SK-N-SH treated with all-trans-retinoic acid at 6 μM for 48 hours (cell line): ENCODE measurements around the gene ZBTB16.

ENCODE experiments used
- ATAC-seq: fragments of 200-7000 bp; cut with Tn5 transposase; 3 replicates; pipeline ENCODE4 v1.9.1; 2020; ENCODE audit warnings: mild to moderate bottlenecking, moderate library complexity
- BACH2 ChIP-seq: fragments of 250-450 bp; sonication (Bioruptor Pico); IDR thresholded peaks from 2 replicates; pipeline ENCODE4 v1.9.0; 2021; ENCODE audit warnings: mild to moderate bottlenecking, borderline replicate concordance
- CSDC2 ChIP-seq: fragments of 250-450 bp; sonication (Bioruptor Pico); IDR thresholded peaks from 2 replicates; pipeline ENCODE4 v1.5.0; 2020; ENCODE audit warnings: mild to moderate bottlenecking, moderate library complexity
- ESRRG ChIP-seq: fragments of 250-450 bp; sonication (Bioruptor Pico); IDR thresholded peaks from 2 replicates; pipeline ENCODE4 v1.6.1; 2021; ENCODE audit warnings: mild to moderate bottlenecking
- GLIS3 ChIP-seq: fragments of 250-450 bp; sonication (Bioruptor Pico); IDR thresholded peaks from 2 replicates; pipeline ENCODE4 v1.5.0; 2020; ENCODE audit warnings: mild to moderate bottlenecking, moderate library complexity
- ISL1 ChIP-seq: fragments of 250-450 bp; sonication (Bioruptor Pico); IDR thresholded peaks from 2 replicates; pipeline ENCODE4 v2.1.2; 2022; ENCODE audit warnings: mild to moderate bottlenecking, moderate library complexity
- OSR1 ChIP-seq: fragments of 250-450 bp; sonication (Bioruptor Pico); IDR thresholded peaks from 2 replicates; pipeline ENCODE4 v1.8.0; 2022; ENCODE audit warnings: moderate library complexity, mild to moderate bottlenecking, inconsistent platforms
- POU6F1 ChIP-seq: fragments of 250-450 bp; sonication (Bioruptor Pico); IDR thresholded peaks from 2 replicates; pipeline ENCODE4 v1.8.0; 2021; ENCODE audit warnings: low read depth, mild to moderate bottlenecking, moderate library complexity, borderline replicate concordance
- PPARA ChIP-seq: fragments of 250-450 bp; sonication (Bioruptor Pico); IDR thresholded peaks from 2 replicates; pipeline ENCODE4 v1.5.0; 2020; ENCODE audit warnings: mild to moderate bottlenecking, borderline replicate concordance
- TCF4 ChIP-seq: fragments of 250-450 bp; sonication (Bioruptor Pico); IDR thresholded peaks from 2 replicates; pipeline ENCODE4 v1.8.0; 2021; ENCODE audit warnings: mild to moderate bottlenecking, moderate library complexity, borderline replicate concordance
- ZC3H10 ChIP-seq: fragments of 250-450 bp; sonication (Bioruptor Pico); IDR thresholded peaks from 2 replicates; pipeline ENCODE4 v1.5.1; 2021; ENCODE audit warnings: mild to moderate bottlenecking, moderate library complexity
- ZFP3 ChIP-seq: fragments of 250-450 bp; sonication (Bioruptor Pico); IDR thresholded peaks from 2 replicates; pipeline ENCODE4 v1.5.0; 2020; ENCODE audit warnings: mild to moderate bottlenecking, moderate library complexity
- ZFP30 ChIP-seq: fragments of 450-650 bp; formaldehyde crosslinking; IDR thresholded peaks from 2 replicates; pipeline ENCODE4 v1.5.0; 2022; ENCODE audit warnings: mild to moderate bottlenecking, moderate library complexity
- ZNF565 ChIP-seq: fragments of 450-650 bp; formaldehyde crosslinking; conservative IDR thresholded peaks from 2 replicates; pipeline ENCODE4 v1.5.0; 2020; ENCODE audit warnings: low read depth, mild to moderate bottlenecking, moderate library complexity
- ZNF8 ChIP-seq: fragments of 450-650 bp; formaldehyde crosslinking; IDR thresholded peaks from 2 replicates; pipeline ENCODE4 v1.5.0; 2020; ENCODE audit warnings: mild to moderate bottlenecking, moderate library complexity
- TF ChIP-seq, protein P1 (sequence below): fragments of 250-450 bp; sonication (Bioruptor Pico); IDR thresholded peaks from 2 replicates; pipeline ENCODE4 v1.8.0; 2020; ENCODE audit warnings: mild to moderate bottlenecking, moderate library complexity, borderline replicate concordance
- TF ChIP-seq, protein P2 (sequence below): fragments of 250-450 bp; sonication (Bioruptor Pico); IDR thresholded peaks from 2 replicates; pipeline ENCODE4 v1.5.1; 2021; ENCODE audit warnings: mild to moderate bottlenecking, moderate library complexity
- TF ChIP-seq, protein P3 (sequence below): fragments of 250-450 bp; sonication (Bioruptor Pico); IDR thresholded peaks from 2 replicates; pipeline ENCODE4 v1.5.0; 2020; ENCODE audit warnings: mild to moderate bottlenecking, moderate library complexity
- TF ChIP-seq, protein P4 (sequence below): fragments of 250-450 bp; sonication (Bioruptor Pico); IDR thresholded peaks from 2 replicates; pipeline ENCODE4 v1.5.1; 2020; ENCODE audit warnings: low read depth, mild to moderate bottlenecking, moderate library complexity

The ZBTB16 gene

DNA sequence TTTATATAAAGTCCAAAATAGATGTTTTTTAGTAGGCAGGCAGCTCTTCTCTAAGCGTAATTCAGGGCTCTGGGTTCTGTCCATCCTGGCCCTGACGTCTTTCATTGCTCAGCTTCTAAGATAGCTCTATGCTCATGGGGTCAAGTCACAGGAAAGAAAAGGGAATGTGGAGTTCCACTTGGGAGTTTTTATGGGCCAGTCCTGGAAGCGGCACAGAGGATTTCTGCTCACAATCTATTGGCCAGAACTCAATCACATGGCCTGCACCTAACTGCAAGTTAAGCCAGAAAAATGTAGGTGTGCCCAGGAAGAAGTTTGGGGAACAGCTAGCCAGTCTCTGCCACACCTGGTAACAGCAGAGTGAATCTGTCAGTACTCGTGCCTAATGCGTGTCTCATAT is 7.4 kb upstream of the ZBTB16 start (continued):
- TF ChIP-seq POU6F1 (CRISPR knock-in tag) (no peak), ZNF565 (CRISPR knock-in tag) (no peak), CSDC2 (CRISPR knock-in tag) (no peak), ZFP3 (CRISPR knock-in tag) (no peak)

DNA sequence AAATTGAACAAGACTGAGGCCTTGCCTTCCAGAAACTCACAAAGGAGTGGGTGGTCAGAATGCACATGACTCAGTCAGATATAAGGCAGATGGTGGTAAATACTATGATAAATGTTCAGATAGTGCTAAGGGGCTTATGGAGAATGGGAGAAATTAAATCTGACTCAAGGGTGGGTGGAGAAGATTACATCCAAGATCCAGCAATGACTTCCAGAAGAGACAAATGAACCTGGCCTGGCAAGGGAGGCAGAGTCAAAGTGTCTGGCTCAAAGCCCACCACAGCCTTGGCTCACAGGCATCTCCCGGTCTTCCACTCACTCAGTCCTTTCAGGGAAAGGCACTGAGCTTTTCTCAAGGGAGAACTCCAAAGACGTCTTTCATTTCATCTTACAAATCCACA is 6.1 kb upstream of the ZBTB16 start:
- TF ChIP-seq ISL1 (CRISPR knock-in tag), result peak; percentile 12; the same call in 1 of the 2 replicates
- TF ChIP-seq PPARA (CRISPR knock-in tag), result no peak
- no peak for ATAC-seq

GRCh38 chr11:114054806-114055205 is 4.7 kb upstream of the ZBTB16 start:
- TF ChIP-seq BACH2, result no peak
- TF ChIP-seq, protein P1, sequence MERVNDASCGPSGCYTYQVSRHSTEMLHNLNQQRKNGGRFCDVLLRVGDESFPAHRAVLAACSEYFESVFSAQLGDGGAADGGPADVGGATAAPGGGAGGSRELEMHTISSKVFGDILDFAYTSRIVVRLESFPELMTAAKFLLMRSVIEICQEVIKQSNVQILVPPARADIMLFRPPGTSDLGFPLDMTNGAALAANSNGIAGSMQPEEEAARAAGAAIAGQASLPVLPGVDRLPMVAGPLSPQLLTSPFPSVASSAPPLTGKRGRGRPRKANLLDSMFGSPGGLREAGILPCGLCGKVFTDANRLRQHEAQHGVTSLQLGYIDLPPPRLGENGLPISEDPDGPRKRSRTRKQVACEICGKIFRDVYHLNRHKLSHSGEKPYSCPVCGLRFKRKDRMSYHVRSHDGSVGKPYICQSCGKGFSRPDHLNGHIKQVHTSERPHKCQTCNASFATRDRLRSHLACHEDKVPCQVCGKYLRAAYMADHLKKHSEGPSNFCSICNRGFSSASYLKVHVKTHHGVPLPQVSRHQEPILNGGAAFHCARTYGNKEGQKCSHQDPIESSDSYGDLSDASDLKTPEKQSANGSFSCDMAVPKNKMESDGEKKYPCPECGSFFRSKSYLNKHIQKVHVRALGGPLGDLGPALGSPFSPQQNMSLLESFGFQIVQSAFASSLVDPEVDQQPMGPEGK (CRISPR knock-in tag), result no peak
- TF ChIP-seq ZFP30 (CRISPR knock-in tag), result no peak
- TF ChIP-seq OSR1 (CRISPR knock-in tag), result no peak
- TF ChIP-seq ZNF565 (CRISPR knock-in tag), result no peak
- no peak for TF ChIP-seq ZC3H10 (CRISPR knock-in tag)
- no peak for TF ChIP-seq ISL1 (CRISPR knock-in tag)
- TF ChIP-seq, protein P2, sequence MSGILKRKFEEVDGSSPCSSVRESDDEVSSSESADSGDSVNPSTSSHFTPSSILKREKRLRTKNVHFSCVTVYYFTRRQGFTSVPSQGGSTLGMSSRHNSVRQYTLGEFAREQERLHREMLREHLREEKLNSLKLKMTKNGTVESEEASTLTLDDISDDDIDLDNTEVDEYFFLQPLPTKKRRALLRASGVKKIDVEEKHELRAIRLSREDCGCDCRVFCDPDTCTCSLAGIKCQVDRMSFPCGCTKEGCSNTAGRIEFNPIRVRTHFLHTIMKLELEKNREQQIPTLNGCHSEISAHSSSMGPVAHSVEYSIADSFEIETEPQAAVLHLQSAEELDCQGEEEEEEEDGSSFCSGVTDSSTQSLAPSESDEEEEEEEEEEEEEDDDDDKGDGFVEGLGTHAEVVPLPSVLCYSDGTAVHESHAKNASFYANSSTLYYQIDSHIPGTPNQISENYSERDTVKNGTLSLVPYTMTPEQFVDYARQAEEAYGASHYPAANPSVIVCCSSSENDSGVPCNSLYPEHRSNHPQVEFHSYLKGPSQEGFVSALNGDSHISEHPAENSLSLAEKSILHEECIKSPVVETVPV (CRISPR knock-in tag), result no peak
- TF ChIP-seq, protein P3, sequence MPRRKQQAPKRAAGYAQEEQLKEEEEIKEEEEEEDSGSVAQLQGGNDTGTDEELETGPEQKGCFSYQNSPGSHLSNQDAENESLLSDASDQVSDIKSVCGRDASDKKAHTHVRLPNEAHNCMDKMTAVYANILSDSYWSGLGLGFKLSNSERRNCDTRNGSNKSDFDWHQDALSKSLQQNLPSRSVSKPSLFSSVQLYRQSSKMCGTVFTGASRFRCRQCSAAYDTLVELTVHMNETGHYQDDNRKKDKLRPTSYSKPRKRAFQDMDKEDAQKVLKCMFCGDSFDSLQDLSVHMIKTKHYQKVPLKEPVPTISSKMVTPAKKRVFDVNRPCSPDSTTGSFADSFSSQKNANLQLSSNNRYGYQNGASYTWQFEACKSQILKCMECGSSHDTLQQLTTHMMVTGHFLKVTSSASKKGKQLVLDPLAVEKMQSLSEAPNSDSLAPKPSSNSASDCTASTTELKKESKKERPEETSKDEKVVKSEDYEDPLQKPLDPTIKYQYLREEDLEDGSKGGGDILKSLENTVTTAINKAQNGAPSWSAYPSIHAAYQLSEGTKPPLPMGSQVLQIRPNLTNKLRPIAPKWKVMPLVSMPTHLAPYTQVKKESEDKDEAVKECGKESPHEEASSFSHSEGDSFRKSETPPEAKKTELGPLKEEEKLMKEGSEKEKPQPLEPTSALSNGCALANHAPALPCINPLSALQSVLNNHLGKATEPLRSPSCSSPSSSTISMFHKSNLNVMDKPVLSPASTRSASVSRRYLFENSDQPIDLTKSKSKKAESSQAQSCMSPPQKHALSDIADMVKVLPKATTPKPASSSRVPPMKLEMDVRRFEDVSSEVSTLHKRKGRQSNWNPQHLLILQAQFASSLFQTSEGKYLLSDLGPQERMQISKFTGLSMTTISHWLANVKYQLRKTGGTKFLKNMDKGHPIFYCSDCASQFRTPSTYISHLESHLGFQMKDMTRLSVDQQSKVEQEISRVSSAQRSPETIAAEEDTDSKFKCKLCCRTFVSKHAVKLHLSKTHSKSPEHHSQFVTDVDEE (CRISPR knock-in tag), result no peak
- TF ChIP-seq ESRRG (CRISPR knock-in tag), result no peak
- TF ChIP-seq, protein P4, sequence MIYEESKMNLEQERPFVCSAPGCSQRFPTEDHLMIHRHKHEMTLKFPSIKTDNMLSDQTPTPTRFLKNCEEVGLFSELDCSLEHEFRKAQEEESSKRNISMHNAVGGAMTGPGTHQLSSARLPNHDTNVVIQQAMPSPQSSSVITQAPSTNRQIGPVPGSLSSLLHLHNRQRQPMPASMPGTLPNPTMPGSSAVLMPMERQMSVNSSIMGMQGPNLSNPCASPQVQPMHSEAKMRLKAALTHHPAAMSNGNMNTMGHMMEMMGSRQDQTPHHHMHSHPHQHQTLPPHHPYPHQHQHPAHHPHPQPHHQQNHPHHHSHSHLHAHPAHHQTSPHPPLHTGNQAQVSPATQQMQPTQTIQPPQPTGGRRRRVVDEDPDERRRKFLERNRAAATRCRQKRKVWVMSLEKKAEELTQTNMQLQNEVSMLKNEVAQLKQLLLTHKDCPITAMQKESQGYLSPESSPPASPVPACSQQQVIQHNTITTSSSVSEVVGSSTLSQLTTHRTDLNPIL (CRISPR knock-in tag), result no peak
- no peak for TF ChIP-seq CSDC2 (CRISPR knock-in tag)
- TF ChIP-seq ZNF8 (CRISPR knock-in tag), result no peak
- no peak for TF ChIP-seq GLIS3 (CRISPR knock-in tag)
- no peak for TF ChIP-seq POU6F1 (CRISPR knock-in tag)
- no peak for TF ChIP-seq TCF4 (CRISPR knock-in tag)
- TF ChIP-seq, all 23 proteins: peak for 0
- no peak for ATAC-seq
